OCI-LY1 (cell line): Measurements from ENCODE around the gene OVOL1.

ENCODE experiments used
- H2AFZ ChIP-seq: fragments of 200-600 bp; sonication (generic), shearing (Covaris generic); 2 replicates; pipeline ENCODE4 v1.6.0; 2014; ENCODE audit warnings: antibody characterized with exemption, mild to moderate bottlenecking, low read length
- H3F3A ChIP-seq: fragments of 200-600 bp; sonication (generic), shearing (Covaris generic); 2 replicates; pipeline ENCODE4 v1.6.0; 2014; ENCODE audit warnings: mild to moderate bottlenecking, antibody characterized with exemption, low read length, moderate library complexity; ENCODE audit not compliant: insufficient read depth
- H3K27ac ChIP-seq: fragments of 200-600 bp; sonication (generic); 2 replicates; pipeline ENCODE4 v1.5.1; 2014; ENCODE audit warnings: low read length, mixed run types, mild to moderate bottlenecking, low read depth; ENCODE audit not compliant: poor library complexity, severe bottlenecking
- H3K27me3 ChIP-seq: fragments of 200-600 bp; sonication (generic); 2 replicates; pipeline ENCODE4 v1.6.0; 2014; ENCODE audit warnings: antibody characterized with exemption, mild to moderate bottlenecking, low read length, moderate library complexity; ENCODE audit not compliant: insufficient read depth
- H3K36me3 ChIP-seq: fragments of 200-600 bp; sonication (generic); 2 replicates; pipeline ENCODE4 v1.6.1; 2014; ENCODE audit warnings: mild to moderate bottlenecking, antibody characterized with exemption, low read length, moderate library complexity, mixed read lengths; ENCODE audit not compliant: insufficient read depth
- H3K4me1 ChIP-seq: fragments of 200-600 bp; sonication (generic); 2 replicates; pipeline ENCODE4 v1.5.1; 2014; ENCODE audit warnings: mild to moderate bottlenecking, low read length, moderate library complexity; ENCODE audit not compliant: insufficient read depth, severe bottlenecking
- H3K4me2 ChIP-seq: fragments of 200-600 bp; sonication (generic), shearing (Covaris generic); 2 replicates; pipeline ENCODE4 v1.6.1; 2014; ENCODE audit warnings: low read length
- H3K4me3 ChIP-seq: fragments of 200-600 bp; sonication (generic); 2 replicates; pipeline ENCODE4 v1.5.1; 2014; ENCODE audit warnings: low read length, low read depth, mild to moderate bottlenecking, mixed read lengths; ENCODE audit not compliant: poor library complexity, severe bottlenecking
- H3K79me2 ChIP-seq: fragments of 200-600 bp; shearing (Covaris generic); 2 replicates; pipeline ENCODE4 v1.6.1; 2016; ENCODE audit warnings: mixed run types, low read length, mixed read lengths; ENCODE audit not compliant: insufficient read depth
- H3K9ac ChIP-seq: fragments of 200-600 bp; sonication (generic), shearing (Covaris generic); 2 replicates; pipeline ENCODE4 v1.6.1; 2014; ENCODE audit warnings: mild to moderate bottlenecking, low read length, mixed read lengths
- H3K9me2 ChIP-seq: fragments of 200-600 bp; sonication (generic), shearing (Covaris generic); 2 replicates; pipeline ENCODE4 v1.6.1; 2014; ENCODE audit warnings: low read depth, mild to moderate bottlenecking, low read length, mixed read lengths
- H3K9me3 ChIP-seq: fragments of 200-600 bp; shearing (Covaris generic); 2 replicates; pipeline ENCODE4 v1.6.1; 2014; ENCODE audit warnings: low read length, mixed read lengths
- H4K20me1 ChIP-seq: fragments of 200-600 bp; sonication (generic), shearing (Covaris generic); 2 replicates; pipeline ENCODE4 v1.6.0; 2016; ENCODE audit warnings: mild to moderate bottlenecking, low read length; ENCODE audit not compliant: insufficient read depth
- EZH2 ChIP-seq: fragments of 200-600 bp; sonication (generic), shearing (Covaris generic); IDR thresholded peaks from 2 replicates; pipeline ENCODE4 v1.8.0; 2017; ENCODE audit warnings: borderline replicate concordance, mixed run types, mild to moderate bottlenecking, antibody characterized with exemption, low read length, moderate library complexity, mixed read lengths
- TF ChIP-seq, protein P1 (sequence below): fragments of 200-600 bp; sonication (generic), shearing (Covaris generic); IDR thresholded peaks from 2 replicates; pipeline ENCODE4 v1.5.1; 2017; ENCODE audit warnings: mild to moderate bottlenecking, antibody characterized with exemption, low read length, moderate library complexity, mixed read lengths

OVOL1 gene

DNA sequence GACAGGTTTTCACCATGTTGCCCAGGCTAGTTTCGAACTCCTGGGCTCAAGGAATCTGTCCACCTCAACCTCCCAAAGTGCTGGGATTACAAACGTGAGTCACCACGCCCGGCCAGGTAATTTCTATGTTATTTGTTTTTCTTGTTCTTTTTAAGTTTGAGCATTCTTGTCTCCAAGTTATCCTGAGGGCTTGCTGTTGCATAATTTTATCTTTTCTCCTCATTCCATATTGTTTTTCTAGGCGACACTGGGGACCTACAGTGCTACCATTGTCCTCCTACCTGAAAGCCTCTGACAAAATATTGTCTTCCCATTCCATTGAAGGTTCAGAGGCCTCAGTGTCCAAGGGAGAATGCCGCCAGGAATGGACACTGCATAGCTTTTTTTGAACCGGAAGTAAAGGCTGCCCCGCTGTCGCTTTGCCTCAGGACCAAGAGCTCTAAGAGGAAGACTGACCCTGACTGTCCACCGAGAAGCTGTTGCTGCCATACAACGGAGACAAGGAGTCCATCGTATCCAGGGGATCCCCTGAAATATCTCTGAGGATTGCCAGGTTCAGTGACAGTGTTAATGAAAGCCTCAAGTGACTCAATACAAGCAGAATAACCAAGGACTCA, 15.8 kb upstream of the OVOL1 start:
- no peak overlapping the region for H3K4me2 ChIP-seq

DNA sequence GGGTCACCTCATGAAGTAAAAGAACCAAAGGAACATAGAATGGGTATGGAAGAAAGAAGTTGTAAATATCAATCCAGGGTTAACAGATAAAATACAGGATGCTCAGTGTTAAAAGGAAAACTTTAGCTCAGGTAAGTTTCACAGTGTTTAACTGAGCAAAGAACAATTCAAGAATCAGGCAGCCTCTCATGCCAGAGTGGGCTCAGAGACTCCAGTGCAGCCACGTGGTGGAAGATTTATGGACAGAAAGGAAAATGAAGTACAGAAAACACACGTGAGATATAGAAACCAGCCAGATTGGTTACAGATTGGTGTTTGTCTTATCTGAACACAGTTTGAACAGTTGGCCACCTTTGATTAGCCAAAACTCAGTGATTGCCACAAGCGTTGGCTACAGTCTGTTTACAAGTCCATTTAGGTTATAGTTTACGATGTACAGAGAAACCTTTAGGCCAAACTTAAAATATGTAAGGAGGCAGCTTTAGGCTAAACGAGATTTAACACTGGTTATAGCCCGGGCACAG, 15.2 kb upstream of the OVOL1 start:
- Histone ChIP-seq H3K79me2 (no peaks in the 10 kb centered on the region), H3K27ac (no peak overlapping the region), H2AFZ (no peak overlapping the region), H4K20me1 (no peaks in the 10 kb centered on the region), H3K9me3 (no peaks in the 10 kb centered on the region), H3K4me3 (no peak overlapping the region), H3F3A (no peaks in the 10 kb centered on the region), H3K9me2 (no peaks in the 10 kb centered on the region), H3K9ac (no peak overlapping the region), H3K36me3 (no peaks in the 10 kb centered on the region; the same call in 1 of the 2 replicates), H3K27me3 (no peaks in the 10 kb centered on the region), H3K4me2 (no peak overlapping the region), H3K4me1 (no peaks in the 10 kb centered on the region)
- TF ChIP-seq, protein P1, sequence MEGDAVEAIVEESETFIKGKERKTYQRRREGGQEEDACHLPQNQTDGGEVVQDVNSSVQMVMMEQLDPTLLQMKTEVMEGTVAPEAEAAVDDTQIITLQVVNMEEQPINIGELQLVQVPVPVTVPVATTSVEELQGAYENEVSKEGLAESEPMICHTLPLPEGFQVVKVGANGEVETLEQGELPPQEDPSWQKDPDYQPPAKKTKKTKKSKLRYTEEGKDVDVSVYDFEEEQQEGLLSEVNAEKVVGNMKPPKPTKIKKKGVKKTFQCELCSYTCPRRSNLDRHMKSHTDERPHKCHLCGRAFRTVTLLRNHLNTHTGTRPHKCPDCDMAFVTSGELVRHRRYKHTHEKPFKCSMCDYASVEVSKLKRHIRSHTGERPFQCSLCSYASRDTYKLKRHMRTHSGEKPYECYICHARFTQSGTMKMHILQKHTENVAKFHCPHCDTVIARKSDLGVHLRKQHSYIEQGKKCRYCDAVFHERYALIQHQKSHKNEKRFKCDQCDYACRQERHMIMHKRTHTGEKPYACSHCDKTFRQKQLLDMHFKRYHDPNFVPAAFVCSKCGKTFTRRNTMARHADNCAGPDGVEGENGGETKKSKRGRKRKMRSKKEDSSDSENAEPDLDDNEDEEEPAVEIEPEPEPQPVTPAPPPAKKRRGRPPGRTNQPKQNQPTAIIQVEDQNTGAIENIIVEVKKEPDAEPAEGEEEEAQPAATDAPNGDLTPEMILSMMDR, result no peak
- TF ChIP-seq EZH2, result no peak

More for the DNA sequence above, 15.8 kb upstream of the OVOL1 start:
- H3K4me3 ChIP-seq, result no peak overlapping the region
- H3K27me3 ChIP-seq, result no peaks in the 10 kb centered on the region
- no peaks in the 10 kb centered on the region for H3K79me2 ChIP-seq
- H3K4me1 ChIP-seq, result no peaks in the 10 kb centered on the region
- H3K36me3 ChIP-seq, result no peaks in the 10 kb centered on the region; the same call in 1 of the 2 replicates
- no peak overlapping the region for H2AFZ ChIP-seq
- no peak overlapping the region for H3K9ac ChIP-seq
- no peak overlapping the region for H3K27ac ChIP-seq
- H4K20me1 ChIP-seq, result no peaks in the 10 kb centered on the region
- H3K9me2 ChIP-seq, result no peaks in the 10 kb centered on the region
- TF ChIP-seq EZH2, result no peak
- TF ChIP-seq, protein P1, result no peak
- no peaks in the 10 kb centered on the region for H3F3A ChIP-seq
- no peaks in the 10 kb centered on the region for H3K9me3 ChIP-seq

DNA sequence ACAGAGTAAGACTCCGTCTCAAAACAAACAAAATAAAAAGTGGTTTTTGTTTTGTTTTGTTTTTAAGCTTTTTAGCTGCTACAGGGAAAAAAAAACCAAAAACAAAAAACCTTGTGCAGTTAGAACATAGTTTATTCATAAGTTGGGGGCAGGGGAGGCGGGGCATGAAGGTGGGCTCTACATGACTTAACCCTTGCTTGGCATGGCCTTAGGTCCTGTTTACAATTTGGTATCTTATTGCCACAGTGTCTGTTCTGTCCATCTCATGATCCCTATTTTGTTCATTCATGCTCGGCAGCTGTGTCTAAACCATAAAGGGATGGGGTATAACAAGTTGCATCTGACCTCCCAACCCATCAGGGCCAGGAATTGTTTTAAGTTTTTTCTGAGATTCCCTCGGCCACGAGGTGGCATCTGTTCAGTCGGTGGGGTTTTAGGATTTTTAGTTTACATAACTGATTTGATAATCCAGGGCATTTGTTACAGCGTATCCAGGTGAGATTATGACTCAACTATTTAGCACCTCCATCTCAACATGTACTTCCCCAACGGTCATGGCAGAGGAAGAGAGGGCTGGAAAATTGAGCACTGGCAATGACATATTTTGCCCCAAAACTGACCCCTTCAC, 13.0 kb upstream of the OVOL1 start:
- Histone ChIP-seq H3K79me2 (no peaks in the 10 kb centered on the region), H3K9me2 (no peaks in the 10 kb centered on the region), H3K36me3 (peaks cover 8% of the 10 kb centered on the region), H3K9me3 (no peaks in the 10 kb centered on the region), H4K20me1 (no peaks in the 10 kb centered on the region), H2AFZ (no peak overlapping the region), H3K27me3 (no peaks in the 10 kb centered on the region), H3K27ac (no peak overlapping the region), H3K4me2 (no peak overlapping the region), H3K4me1 (no peaks in the 10 kb centered on the region), H3F3A (no peaks in the 10 kb centered on the region), H3K4me3 (no peak overlapping the region), H3K9ac (no peak overlapping the region)
- TF ChIP-seq, protein P1, result peak; percentile 60
- TF ChIP-seq EZH2, result no peak
